SK-N-SH (cell line): ENCODE data around the gene CNEP1R1.

ENCODE experiments used
- CTCF ChIP-seq: fragments of 200-600 bp; sonication (generic); IDR thresholded peaks from 2 replicates; pipeline ENCODE4 v1.6.1; 2017; ENCODE audit warnings: antibody characterized with exemption, mild to moderate bottlenecking, moderate library complexity
- FOXM1 ChIP-seq: IDR thresholded peaks from 2 replicates; pipeline ENCODE4 v1.4.0; 2012; ENCODE audit warnings: low read depth, mild to moderate bottlenecking
- GABPA ChIP-seq: IDR thresholded peaks from 2 replicates; pipeline ENCODE4 v1.4.0; 2012; ENCODE audit warnings: low read depth, mild to moderate bottlenecking
- JUND ChIP-seq: IDR thresholded peaks from 2 replicates; pipeline ENCODE4 v1.4.0; 2012
- MEF2A ChIP-seq: IDR thresholded peaks from 2 replicates; pipeline ENCODE4 v1.4.0; 2012; ENCODE audit warnings: low read depth, borderline replicate concordance
- POLR2AphosphoS5 ChIP-seq: IDR thresholded peaks from 2 replicates; pipeline ENCODE4 v1.6.1; 2012; ENCODE audit warnings: low read depth, low read length
- RCOR1 ChIP-seq: fragments of 150-350 bp; IDR thresholded peaks from 2 replicates; pipeline ENCODE4 v1.6.1; 2017; ENCODE audit warnings: antibody characterized with exemption, low read length
- SIN3A ChIP-seq: IDR thresholded peaks from 2 replicates; pipeline ENCODE4 v1.6.1; 2012; ENCODE audit warnings: low read depth, mild to moderate bottlenecking, low read length, moderate library complexity, borderline replicate concordance
- SMC3 ChIP-seq: IDR thresholded peaks from 2 replicates; pipeline ENCODE4 v1.6.1; 2012; ENCODE audit warnings: low read depth, low read length, improper control_type of control experiment
- TAF1 ChIP-seq: IDR thresholded peaks from 2 replicates; pipeline ENCODE4 v1.6.1; 2012; ENCODE audit warnings: low read depth, mild to moderate bottlenecking, low read length, moderate library complexity, borderline replicate concordance
- TEAD4 ChIP-seq: IDR thresholded peaks from 2 replicates; pipeline ENCODE4 v1.4.0; 2012; ENCODE audit warnings: mild to moderate bottlenecking, borderline replicate concordance; ENCODE audit not compliant: insufficient read depth
- YY1 ChIP-seq: IDR thresholded peaks from 2 replicates; pipeline ENCODE4 v1.4.0; 2012; ENCODE audit warnings: low read depth, mild to moderate bottlenecking

- TF ChIP-seq YY1 (no peak), CTCF (no peak), POLR2AphosphoS5 (no peak), JUND (no peak), FOXM1 (no peak), TAF1 (no peak), GABPA (no peak), SIN3A (no peak), TEAD4 (no peak), MEF2A (no peak), RCOR1 (no peak), SMC3 (no peak)
These were observed 23.9 kb upstream of the CNEP1R1 start for GRCh38 chr16:50001144-50001543.
